HG03342 (cell line): Measurements from ENCODE around the gene PLCB1.
A peak's percentile ranks its signal among the peaks of the same experiment; 100 is the strongest.
"Not testable (repeated sequence)": the region's sequence is repeated elsewhere in the genome, so short reads cannot be mapped to it uniquely, and the experiment has no call there.

ENCODE experiments used
- ATAC-seq: cut with Tn5 transposase; IDR thresholded peaks from one replicate; pipeline ENCODE4 v1.9.1; 2021; ENCODE audit warnings: mild to moderate bottlenecking, moderate library complexity; ENCODE audit not compliant: unreplicated experiment

PLCB1 gene

GRCh38 chr20:8155229-8155628 lies 23.2 kb downstream of the PLCB1 start:
- ATAC-seq: no peak

DNA sequence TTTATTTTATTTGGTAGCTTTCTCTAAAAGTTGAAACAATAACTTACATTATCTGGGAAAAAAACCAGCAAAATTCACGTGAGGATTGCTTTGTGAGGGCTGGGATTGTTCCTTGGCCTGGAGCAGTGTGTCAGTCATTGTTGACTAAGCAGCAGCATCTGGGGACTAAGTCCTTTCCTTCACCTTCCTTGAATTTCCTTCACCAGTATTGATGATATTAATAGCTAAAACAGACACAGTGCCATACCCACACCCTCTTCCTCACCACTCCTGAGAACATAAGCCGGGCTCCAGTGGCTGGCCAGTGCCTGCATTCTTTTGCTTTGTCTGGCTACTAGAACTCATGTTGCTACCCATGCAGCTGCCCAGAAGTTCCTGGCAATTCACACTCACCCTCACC lies 23.7 kb downstream of the PLCB1 start:
- ATAC-seq: no peak

GRCh38 chr20:8156235-8157079 lies 24.4 kb downstream of the PLCB1 start:
- ATAC-seq: peak; percentile 71

DNA sequence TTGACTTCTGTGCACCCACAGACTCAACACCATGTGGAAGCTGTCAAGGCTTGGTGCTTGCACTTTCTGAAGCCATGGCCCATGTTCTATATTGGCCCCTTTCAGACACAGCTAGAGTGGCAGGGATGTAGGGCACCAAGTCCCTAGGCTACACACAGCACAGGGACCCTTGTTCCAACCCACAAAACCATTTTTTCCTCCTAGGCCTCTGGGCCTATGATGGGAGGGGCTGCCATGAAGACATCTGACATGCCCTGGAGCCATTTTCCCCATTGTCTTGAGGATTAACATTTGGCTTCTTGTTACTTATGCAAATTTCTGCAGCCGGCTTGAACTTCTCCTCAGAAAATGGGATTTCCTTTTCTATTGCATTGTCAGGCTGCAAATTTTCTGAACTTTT lies 27.2 kb downstream of the PLCB1 start:
- not testable (repeated sequence) for ATAC-seq

GRCh38 chr20:8161264-8162071 lies 29.4 kb downstream of the PLCB1 start:
- no peak for ATAC-seq

DNA sequence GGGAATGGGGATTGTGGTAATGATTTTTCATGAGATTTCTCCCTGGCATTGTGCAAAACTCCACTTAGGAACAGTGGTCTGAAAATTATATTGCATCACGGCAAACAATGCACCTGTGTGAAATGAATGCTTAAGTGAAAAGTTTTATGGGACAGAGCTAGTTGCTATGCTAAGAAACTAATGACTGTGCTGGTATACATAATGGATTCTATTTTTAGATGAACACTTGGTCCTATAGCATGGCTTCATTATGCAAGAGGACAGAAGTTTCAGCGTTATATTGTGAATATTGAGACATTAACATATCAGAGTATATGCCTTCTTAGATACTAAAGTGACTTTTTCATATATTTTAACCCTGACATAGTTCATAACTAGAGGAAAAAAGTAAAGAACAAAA lies 30.5 kb downstream of the PLCB1 start:
- no peak for ATAC-seq

DNA sequence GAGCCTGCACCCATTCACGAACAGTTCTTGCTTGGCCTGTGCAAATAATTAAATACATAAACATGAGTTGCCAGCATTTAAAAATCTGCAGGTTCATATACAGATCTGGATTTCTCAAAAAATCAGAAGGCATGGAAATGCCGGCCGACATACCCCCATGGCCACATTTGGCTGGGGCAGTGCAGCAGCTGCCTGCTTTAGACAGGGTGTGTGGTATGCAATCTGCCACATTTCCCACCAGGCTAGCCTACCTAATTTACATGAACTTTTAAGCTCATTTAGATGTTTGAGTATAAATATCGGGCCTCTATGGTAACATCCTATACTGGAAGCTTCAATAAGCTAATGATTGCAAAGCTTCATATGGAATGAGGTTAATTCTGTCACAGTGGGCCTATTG lies 31.5 kb downstream of the PLCB1 start:
- ATAC-seq: no peak

DNA sequence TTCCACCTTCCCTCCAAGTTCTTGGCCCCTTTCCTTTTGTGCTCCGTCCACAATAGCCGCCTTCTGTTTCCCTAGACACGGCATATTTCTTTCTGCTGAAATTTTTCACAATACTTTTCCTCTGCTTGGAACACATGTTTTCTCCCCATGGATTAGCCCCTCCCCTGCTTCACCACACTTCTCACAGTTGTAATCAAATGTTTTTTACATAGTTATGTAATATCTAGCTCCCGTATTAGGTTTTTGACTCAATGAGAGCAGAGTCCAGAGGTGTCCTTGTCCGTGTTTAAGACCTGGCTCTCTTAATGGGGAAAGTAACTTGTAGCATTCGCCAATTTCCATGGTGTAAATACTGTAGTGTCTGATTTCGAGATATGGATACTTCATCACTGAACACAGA lies 34.7 kb downstream of the PLCB1 start:
- ATAC-seq: no peak

- ATAC-seq: no peak
Measured at GRCh38 chr20:8168785-8169288, 36.8 kb downstream of the PLCB1 start.

- no peak for ATAC-seq
Measured at GRCh38 chr20:8170921-8171320, 38.9 kb downstream of the PLCB1 start.

- ATAC-seq: no peak
Measured at GRCh38 chr20:8172191-8172590, 40.1 kb downstream of the PLCB1 start.

GRCh38 chr20:8175741-8176675 lies 43.9 kb downstream of the PLCB1 start:
- ATAC-seq: no peak

DNA sequence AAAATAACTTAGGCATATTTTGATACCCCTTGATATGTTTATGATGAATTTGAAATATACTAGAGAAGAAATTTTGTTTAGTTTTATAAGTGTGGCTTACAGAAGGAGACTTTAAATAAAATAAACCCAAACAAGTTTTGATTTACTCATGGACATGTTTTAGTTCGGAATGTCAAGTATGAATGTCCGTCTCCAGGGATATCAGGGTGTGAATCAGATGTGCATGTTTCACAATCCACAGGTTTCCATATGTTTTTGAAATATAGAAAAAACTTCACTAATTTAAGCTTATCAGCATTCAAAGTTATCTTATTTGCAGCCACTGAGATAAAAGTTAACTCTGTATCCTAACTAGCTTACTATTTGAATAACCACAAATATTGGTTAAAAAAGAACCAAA lies 51.5 kb downstream of the PLCB1 start:
- no peak for ATAC-seq

GRCh38 chr20:8187740-8188139 lies 55.7 kb downstream of the PLCB1 start:
- ATAC-seq: no peak

DNA sequence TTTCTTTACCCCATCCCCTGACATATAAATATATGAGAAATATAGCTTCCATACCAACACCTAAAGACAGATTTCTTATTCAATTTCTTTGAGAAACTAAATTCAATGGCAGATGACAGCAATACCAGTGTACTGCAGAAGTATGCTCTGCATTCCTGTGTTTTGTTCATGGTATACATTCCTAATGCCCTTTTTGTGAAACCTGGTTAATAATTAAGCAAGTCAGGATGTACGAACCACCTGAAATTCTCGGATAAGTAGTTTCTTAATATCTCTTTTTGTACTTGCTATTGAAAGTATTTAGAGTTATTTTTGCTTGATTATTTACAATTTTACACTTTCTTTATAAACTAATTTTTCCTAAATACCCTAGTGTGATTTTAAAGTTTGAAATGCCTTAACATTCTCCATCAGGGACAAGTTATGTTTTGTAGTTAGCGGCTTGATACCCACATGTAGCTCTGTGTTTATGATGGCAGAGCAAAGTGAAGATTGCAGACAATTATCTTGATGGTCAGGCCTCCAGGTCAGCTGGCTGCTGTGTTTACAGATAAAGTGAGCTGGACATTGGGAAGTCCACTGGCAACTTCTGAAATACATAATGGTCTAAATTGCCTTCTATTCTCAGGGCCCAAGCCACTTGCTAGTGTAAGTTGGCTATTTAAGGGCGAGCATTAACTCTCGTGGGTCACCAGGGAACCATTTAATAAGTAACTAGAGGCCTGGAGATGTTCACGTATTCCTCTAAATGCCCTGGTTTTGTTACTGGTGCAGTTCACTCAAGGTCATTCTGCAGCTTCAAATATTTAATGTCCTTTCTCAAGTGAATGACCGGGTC lies 58.2 kb downstream of the PLCB1 start:
- ATAC-seq: no peak

DNA sequence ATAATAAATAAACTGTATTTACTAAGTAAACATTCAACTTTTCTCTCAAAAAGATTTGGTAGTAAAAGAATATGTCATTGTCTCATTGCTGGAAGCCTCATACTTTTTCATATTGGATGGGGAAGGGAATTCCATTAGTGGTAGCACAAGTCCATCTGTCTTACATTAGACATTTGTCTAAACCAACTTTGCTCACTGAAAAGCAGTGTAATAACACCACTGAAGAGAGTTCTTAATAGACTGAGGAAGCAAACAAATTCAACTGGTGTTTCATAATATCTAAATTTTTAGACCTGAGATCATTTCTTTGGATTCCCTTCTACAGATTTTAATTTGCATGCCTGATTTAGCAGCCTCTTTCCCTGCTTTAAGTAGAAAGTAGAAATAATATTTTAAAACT lies 62.7 kb downstream of the PLCB1 start:
- ATAC-seq: no peak

DNA sequence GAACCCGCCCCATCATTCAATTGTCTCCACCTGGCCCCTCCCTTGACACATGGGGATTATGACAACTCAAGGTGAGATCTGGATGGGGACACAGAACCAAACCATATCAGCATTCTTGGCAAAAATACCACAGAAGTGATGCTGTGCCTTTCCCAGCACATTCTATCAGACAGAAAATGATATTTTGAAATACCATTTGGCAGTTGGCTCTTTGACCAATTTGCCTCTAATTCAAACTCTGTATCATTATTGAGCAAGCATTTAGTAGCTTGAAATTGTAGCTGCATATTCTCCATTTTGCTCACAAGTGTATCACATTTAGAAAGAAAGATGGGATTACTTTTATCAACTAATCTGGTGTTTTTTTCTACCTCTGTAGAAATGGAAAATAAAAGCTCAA lies 64.0 kb downstream of the PLCB1 start:
- no peak for ATAC-seq

DNA sequence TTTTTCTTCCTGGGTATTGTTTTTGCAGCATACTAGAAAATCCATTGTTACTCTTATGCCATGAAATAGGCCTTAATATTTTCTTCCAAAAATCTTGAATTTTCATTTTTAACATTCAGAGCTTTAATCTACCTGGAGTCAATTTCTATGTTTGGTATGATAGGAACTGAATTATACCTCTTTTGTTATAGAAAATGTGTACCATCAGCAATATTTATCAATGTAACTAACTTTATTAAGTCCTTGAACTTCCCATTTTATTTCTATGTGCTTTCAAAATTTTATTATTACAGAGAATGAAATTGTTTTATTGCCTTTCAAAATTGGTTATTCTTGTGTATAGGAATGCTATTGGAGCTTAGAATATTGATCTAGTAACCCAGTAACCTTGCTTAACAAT lies 68.2 kb downstream of the PLCB1 start:
- ATAC-seq: no peak

GRCh38 chr20:8203366-8203765 lies 71.3 kb downstream of the PLCB1 start:
- no peak for ATAC-seq

GRCh38 chr20:8205996-8206395 lies 73.9 kb downstream of the PLCB1 start:
- ATAC-seq: no peak
